ENCODE results near the gene BDKRB2.

Gene BDKRB2

GRCh38 chr14:96221109-96221650 is 16.5 kb downstream of the BDKRB2 start:
- no peak overlapping the region for H3K4me2 ChIP-seq
- H3K36me3 ChIP-seq (ENCODE audit: insufficient read depth): no peaks in the 10 kb centered on the region
- TF ChIP-seq CTCF (conservative IDR thresholded peaks at IDR 0.05; ENCODE audit: low read depth, low read length): no peak
- no peak overlapping the region for H3K4me3 ChIP-seq (IDR thresholded peaks at IDR 0.05; ENCODE audit: insufficient read depth, low read depth, low read length)
- no peak overlapping the region for H3K9ac ChIP-seq
- H4K20me1 ChIP-seq (ENCODE audit: insufficient read depth): no peaks in the 10 kb centered on the region
- no peak overlapping the region for H2AFZ ChIP-seq (ENCODE audit: low read depth)
- no peaks in the 10 kb centered on the region for H3K27me3 ChIP-seq (ENCODE audit: insufficient read depth, low read depth)
- H3K27ac ChIP-seq: no peak overlapping the region
- no peaks in the 10 kb centered on the region for H3K79me2 ChIP-seq (ENCODE audit: insufficient read depth, low read depth)
- no peaks in the 10 kb centered on the region for H3K4me1 ChIP-seq (ENCODE audit: low read depth, poor library complexity, severe bottlenecking)

GRCh38 chr14:96221841-96222240 is 17.2 kb downstream of the BDKRB2 start:
- Histone ChIP-seq H2AFZ (ENCODE audit: low read depth) (no peak overlapping the region), H3K4me2 (no peak overlapping the region), H4K20me1 (ENCODE audit: insufficient read depth) (no peaks in the 10 kb centered on the region), H3K4me3 (IDR thresholded peaks at IDR 0.05; ENCODE audit: insufficient read depth, low read depth, low read length) (no peak overlapping the region), H3K27ac (no peak overlapping the region), H3K36me3 (ENCODE audit: insufficient read depth) (no peaks in the 10 kb centered on the region), H3K4me1 (ENCODE audit: low read depth, poor library complexity, severe bottlenecking) (no peaks in the 10 kb centered on the region), H3K27me3 (ENCODE audit: insufficient read depth, low read depth) (no peaks in the 10 kb centered on the region), H3K9ac (no peak overlapping the region), H3K79me2 (ENCODE audit: insufficient read depth, low read depth) (no peaks in the 10 kb centered on the region)
- TF ChIP-seq CTCF (conservative IDR thresholded peaks at IDR 0.05; ENCODE audit: low read depth, low read length): no peak

- Histone ChIP-seq H2AFZ (ENCODE audit: low read depth) (no peak overlapping the region), H3K27ac (no peak overlapping the region), H3K4me1 (ENCODE audit: low read depth, poor library complexity, severe bottlenecking) (no peaks in the 10 kb centered on the region), H3K4me2 (no peak overlapping the region), H3K36me3 (ENCODE audit: insufficient read depth) (no peaks in the 10 kb centered on the region), H3K4me3 (IDR thresholded peaks at IDR 0.05; ENCODE audit: insufficient read depth, low read depth, low read length) (no peak overlapping the region), H3K9ac (no peak overlapping the region), H3K27me3 (ENCODE audit: insufficient read depth, low read depth) (no peaks in the 10 kb centered on the region), H3K79me2 (ENCODE audit: insufficient read depth, low read depth) (no peaks in the 10 kb centered on the region), H4K20me1 (ENCODE audit: insufficient read depth) (no peaks in the 10 kb centered on the region)
- TF ChIP-seq CTCF (conservative IDR thresholded peaks at IDR 0.05; ENCODE audit: low read depth, low read length): no peak
Observed at GRCh38 chr14:96224480-96225096, 19.9 kb downstream of the BDKRB2 start.

GRCh38 chr14:96225213-96225612 is 20.6 kb downstream of the BDKRB2 start:
- Histone ChIP-seq H3K79me2 (ENCODE audit: insufficient read depth, low read depth) (no peaks in the 10 kb centered on the region), H2AFZ (ENCODE audit: low read depth) (no peak overlapping the region), H4K20me1 (ENCODE audit: insufficient read depth) (no peaks in the 10 kb centered on the region), H3K9ac (no peak overlapping the region), H3K4me2 (no peak overlapping the region), H3K4me1 (ENCODE audit: low read depth, poor library complexity, severe bottlenecking) (no peaks in the 10 kb centered on the region), H3K27ac (no peak overlapping the region), H3K36me3 (ENCODE audit: insufficient read depth) (no peaks in the 10 kb centered on the region), H3K4me3 (IDR thresholded peaks at IDR 0.05; ENCODE audit: insufficient read depth, low read depth, low read length) (no peak overlapping the region), H3K27me3 (ENCODE audit: insufficient read depth, low read depth) (no peaks in the 10 kb centered on the region)
- TF ChIP-seq CTCF (conservative IDR thresholded peaks at IDR 0.05; ENCODE audit: low read depth, low read length): no peak

Data from KMS-11 (cell line).